ENCODE data around the gene AKIRIN2.
A peak's percentile ranks its signal among the peaks of the same experiment; 100 is the strongest.
"Not testable (repeated sequence)": the region's sequence is repeated elsewhere in the genome, so short reads cannot be mapped to it uniquely, and the experiment has no call there.

Gene AKIRIN2

GRCh38 chr6:87698547-87699006, 3.5 kb downstream of the AKIRIN2 start:
- no peak for TF ChIP-seq OSR1 (CRISPR knock-in tag; IDR thresholded peaks at IDR 0.05)
- no peak for TF ChIP-seq ZNF70 (CRISPR knock-in tag; IDR thresholded peaks at IDR 0.05)
- TF ChIP-seq ZNF8 (CRISPR knock-in tag; IDR thresholded peaks at IDR 0.05), result no peak
- TF ChIP-seq ZNF565 (CRISPR knock-in tag; conservative IDR thresholded peaks at IDR 0.05; ENCODE audit: low read depth), result no peak
- TF ChIP-seq TSHZ2 (CRISPR knock-in tag; IDR thresholded peaks at IDR 0.05), result no peak
- TF ChIP-seq CSRNP3 (CRISPR knock-in tag; IDR thresholded peaks at IDR 0.05), result no peak
- no peak for TF ChIP-seq TOX (CRISPR knock-in tag; IDR thresholded peaks at IDR 0.05; ENCODE audit: borderline replicate concordance)
- no peak for TF ChIP-seq ZFP3 (CRISPR knock-in tag; IDR thresholded peaks at IDR 0.05)
- ATAC-seq, result no peak

- peak; percentile 45 for ATAC-seq
- TF ChIP-seq POU6F1 (CRISPR knock-in tag; IDR thresholded peaks at IDR 0.05; ENCODE audit: borderline replicate concordance, low read depth), result no peak
- peak; percentile 36; the same call in 1 of the 2 replicates for TF ChIP-seq ZC3H10 (CRISPR knock-in tag; IDR thresholded peaks at IDR 0.05)
- no peak for TF ChIP-seq RARB (CRISPR knock-in tag; IDR thresholded peaks at IDR 0.05)
- peak; percentile 37; the same call in 1 of the 2 replicates for TF ChIP-seq TSHZ2 (CRISPR knock-in tag; IDR thresholded peaks at IDR 0.05)
- TF ChIP-seq ZFP30 (CRISPR knock-in tag; IDR thresholded peaks at IDR 0.05), result no peak
- no peak for TF ChIP-seq ARNTL (CRISPR knock-in tag; IDR thresholded peaks at IDR 0.05; ENCODE audit: borderline replicate concordance, low read depth)
- no peak for TF ChIP-seq TOX (CRISPR knock-in tag; IDR thresholded peaks at IDR 0.05; ENCODE audit: borderline replicate concordance)
- no peak for TF ChIP-seq ZFP3 (CRISPR knock-in tag; IDR thresholded peaks at IDR 0.05)
- no peak for TF ChIP-seq ZNF70 (CRISPR knock-in tag; IDR thresholded peaks at IDR 0.05)
- TF ChIP-seq PATZ1 (CRISPR knock-in tag; IDR thresholded peaks at IDR 0.05; ENCODE audit: borderline replicate concordance), result peak; percentile 82; the same call in 1 of the 2 replicates
- TF ChIP-seq ESRRG (CRISPR knock-in tag; IDR thresholded peaks at IDR 0.05), result no peak
- TF ChIP-seq CSRNP3 (CRISPR knock-in tag; IDR thresholded peaks at IDR 0.05), result peak; percentile 87
- TF ChIP-seq SNAI2 (CRISPR knock-in tag; IDR thresholded peaks at IDR 0.05), result no peak
- peak; percentile 72; the same call in 1 of the 2 replicates for TF ChIP-seq TCF4 (CRISPR knock-in tag; IDR thresholded peaks at IDR 0.05; ENCODE audit: borderline replicate concordance)
- no peak for TF ChIP-seq CSDC2 (CRISPR knock-in tag; IDR thresholded peaks at IDR 0.05)
- TF ChIP-seq PPARA (CRISPR knock-in tag; IDR thresholded peaks at IDR 0.05; ENCODE audit: borderline replicate concordance), result no peak
- TF ChIP-seq ISL1 (CRISPR knock-in tag; IDR thresholded peaks at IDR 0.05), result peak; percentile 98
- TF ChIP-seq ZNF565 (CRISPR knock-in tag; conservative IDR thresholded peaks at IDR 0.05; ENCODE audit: low read depth), result no peak
- TF ChIP-seq BACH2 (CRISPR knock-in tag; IDR thresholded peaks at IDR 0.05; ENCODE audit: borderline replicate concordance), result no peak
- no peak for TF ChIP-seq ZNF8 (CRISPR knock-in tag; IDR thresholded peaks at IDR 0.05)
- TF ChIP-seq GLIS3 (CRISPR knock-in tag; IDR thresholded peaks at IDR 0.05), result no peak
- no peak for TF ChIP-seq OSR1 (CRISPR knock-in tag; IDR thresholded peaks at IDR 0.05)
- peak; percentile 87 for TF ChIP-seq CREB5 (CRISPR knock-in tag; IDR thresholded peaks at IDR 0.05; ENCODE audit: low read depth)
These were observed 4.2 kb downstream of the AKIRIN2 start for GRCh38 chr6:87697581-87698546.

GRCh38 chr6:87696817-87697216, 5.2 kb downstream of the AKIRIN2 start:
- ATAC-seq, result not testable (repeated sequence)
